ENCODE data around the gene FBXL13.
"Not testable (repeated sequence)": the region's sequence is repeated elsewhere in the genome, so short reads cannot be mapped to it uniquely, and the experiment has no call there.

FBXL13 gene

GRCh38 chr7:102813191-102814024 is 261.2 kb downstream of the FBXL13 start:
- DNase-seq, result no peak

DNA sequence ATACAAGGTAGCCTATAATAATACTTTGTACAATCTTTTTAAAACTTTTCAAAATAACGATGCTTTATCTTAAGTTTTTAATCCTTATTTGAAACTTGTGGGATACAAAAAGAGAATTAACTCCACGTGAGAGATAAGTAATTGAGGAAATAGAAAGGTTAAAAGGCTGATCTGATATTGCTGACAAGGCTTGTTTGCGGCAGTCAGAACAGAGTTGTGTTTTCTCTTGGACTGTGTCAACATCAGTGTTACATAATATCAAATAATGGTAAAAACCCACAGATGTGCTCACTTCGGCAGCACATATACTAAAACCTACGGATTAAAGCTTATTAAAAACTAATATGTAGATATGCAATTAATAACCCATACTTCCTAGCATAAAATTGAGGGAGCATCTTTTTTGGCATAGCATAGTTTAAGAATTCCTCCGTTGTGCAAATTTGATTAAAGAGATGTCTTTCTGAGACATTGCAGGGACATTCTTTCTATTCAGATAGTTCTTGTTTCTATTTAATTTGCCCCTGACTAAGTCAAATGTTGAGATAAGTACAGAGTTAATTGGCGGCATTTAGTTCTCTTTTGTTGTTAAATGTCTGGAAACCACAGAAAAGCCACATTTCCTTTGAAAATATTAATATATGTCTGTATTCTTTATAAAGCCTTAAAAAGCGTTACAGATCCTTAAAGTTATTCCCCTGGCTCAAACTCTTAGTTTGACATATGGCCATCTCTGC is 262.5 kb downstream of the FBXL13 start:
- DNase-seq, result no peak

- DNase-seq, result no peak
These were observed 263.7 kb downstream of the FBXL13 start for GRCh38 chr7:102810916-102811315.

GRCh38 chr7:102806613-102807012 is 268.0 kb downstream of the FBXL13 start:
- no peak for DNase-seq

- DNase-seq, result not testable (repeated sequence)
These were observed 278.5 kb downstream of the FBXL13 start for GRCh38 chr7:102795987-102796595.

- not testable (repeated sequence) for DNase-seq
These were observed 280.0 kb downstream of the FBXL13 start for GRCh38 chr7:102794567-102794966.

- DNase-seq, result not testable (repeated sequence)
These were observed 282.8 kb downstream of the FBXL13 start for GRCh38 chr7:102791831-102792230.

GRCh38 chr7:102791367-102791766 is 283.2 kb downstream of the FBXL13 start:
- DNase-seq, result not testable (repeated sequence)

GRCh38 chr7:102790364-102791100 is 284.1 kb downstream of the FBXL13 start:
- DNase-seq, result not testable (repeated sequence)

- not testable (repeated sequence) for DNase-seq
These were observed 285.8 kb downstream of the FBXL13 start for GRCh38 chr7:102788770-102789169.

DNA sequence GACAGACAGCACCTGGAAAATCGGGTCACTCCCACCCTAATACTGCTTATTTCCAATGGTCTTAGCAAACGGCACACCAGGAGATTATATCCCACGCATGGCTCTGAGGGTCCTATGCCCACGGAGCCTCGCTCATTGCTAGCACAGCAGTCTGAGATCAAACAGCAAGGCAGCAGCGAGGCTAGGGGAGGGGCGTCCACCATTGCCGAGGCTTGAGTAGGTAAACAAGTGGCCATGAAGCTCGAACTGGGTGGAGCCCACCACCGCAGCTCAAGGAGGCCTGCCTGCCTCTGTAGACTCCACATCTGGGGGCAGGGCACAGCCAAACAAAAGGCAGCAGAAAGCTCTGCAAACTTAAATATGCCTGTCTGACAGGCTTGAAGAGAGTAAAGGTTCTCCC is 293.7 kb downstream of the FBXL13 start:
- DNase-seq, result not testable (repeated sequence)

DNA sequence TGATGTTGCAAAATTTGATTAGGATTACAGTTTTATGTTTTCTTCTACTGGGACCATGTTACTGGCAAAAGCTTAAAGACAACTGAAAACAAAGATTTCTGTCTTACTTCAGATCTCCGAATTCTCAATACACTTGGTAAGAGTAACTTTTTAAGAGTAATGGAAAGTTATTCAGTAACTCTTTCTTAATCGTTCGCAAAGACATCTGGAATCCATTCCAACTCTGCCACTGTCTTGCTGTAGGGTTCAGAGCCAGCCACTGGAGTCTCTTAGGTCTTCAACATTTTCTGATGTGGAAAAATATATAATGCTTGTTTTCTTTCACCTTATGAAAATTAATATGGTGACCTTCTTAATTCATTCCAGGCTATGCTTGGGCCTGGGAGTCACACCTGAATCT is 295.9 kb downstream of the FBXL13 start:
- not testable (repeated sequence) for DNase-seq

DNA sequence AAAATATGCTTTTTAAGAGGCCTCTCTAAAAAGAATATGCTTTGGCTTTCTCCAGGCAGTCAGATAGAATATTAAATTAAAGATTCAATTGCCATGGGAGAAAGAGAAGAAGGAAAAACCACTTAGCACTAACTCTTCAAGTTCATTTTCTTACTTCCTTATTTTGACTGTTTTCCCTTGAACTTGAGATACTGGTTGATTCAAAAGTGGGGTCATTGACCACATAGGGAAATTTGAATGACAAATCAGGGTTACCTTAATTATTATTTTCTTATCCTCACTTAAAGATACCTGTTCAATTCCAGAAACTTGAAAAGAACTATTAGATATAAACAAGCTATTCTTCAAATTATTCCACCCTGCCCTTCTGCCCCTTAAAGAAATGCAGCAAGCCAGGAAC is 298.4 kb downstream of the FBXL13 start:
- DNase-seq, result not testable (repeated sequence)

DNA sequence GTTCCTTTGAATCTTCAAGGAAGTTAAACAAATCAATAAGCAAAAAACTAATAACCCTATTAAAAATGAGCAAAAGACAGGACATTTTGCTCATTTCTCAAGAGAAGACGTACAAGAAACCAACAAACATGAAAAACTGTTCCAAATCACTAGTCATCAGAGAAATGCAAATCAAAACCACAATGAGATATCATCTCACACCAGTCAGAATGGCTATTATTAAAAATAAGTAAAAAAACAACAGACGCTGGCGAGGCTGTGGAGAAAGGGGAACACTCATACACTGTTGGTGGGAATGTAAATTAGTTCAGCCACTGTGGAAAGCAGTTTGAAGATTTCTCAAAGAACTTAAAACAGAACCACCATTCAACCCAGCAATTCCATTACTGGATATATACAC is 304.1 kb downstream of the FBXL13 start:
- not testable (repeated sequence) for DNase-seq

DNA sequence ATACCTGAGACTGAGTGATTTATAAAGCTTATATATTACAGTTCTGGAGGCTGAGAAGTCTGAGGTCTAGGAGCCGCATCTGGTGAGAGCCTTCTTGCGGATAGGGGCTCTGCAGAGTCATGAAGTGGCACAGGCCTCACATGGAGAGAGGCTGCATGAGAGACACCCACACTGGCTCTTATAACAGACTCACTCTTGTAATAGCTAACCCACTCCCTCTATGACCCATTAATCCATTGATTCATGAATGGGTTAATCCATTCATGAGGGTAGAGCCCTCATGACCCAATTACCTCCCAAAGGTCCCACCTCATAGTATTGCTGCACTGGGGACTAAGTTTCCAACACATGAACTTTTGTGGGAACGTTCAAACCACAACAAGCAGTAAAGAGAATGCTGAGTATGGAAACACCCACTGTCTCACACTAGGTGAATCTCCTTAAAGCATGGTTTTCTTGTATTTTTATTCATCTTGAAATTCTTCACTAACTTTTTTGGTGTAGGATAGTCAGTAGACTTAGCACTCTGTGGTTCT is 304.9 kb downstream of the FBXL13 start:
- not testable (repeated sequence) for DNase-seq

GRCh38 chr7:102763295-102763905 is 311.2 kb downstream of the FBXL13 start:
- not testable (repeated sequence) for DNase-seq
